Naive thymus-derived CD4-positive, alpha-beta T cell (primary cell): ENCODE results near the gene USP11. TPM values are rescaled to one million over a fixed set of nuclear protein-coding genes. Genes with fewer than 3 reads are reported as not detected.

Source experiments
- ATAC-seq: fragments of 150-1000 bp; cut with Tn5 transposase; 2 replicates; pipeline ENCODE4 v1.10.0; 2021; ENCODE audit warnings: mild to moderate bottlenecking, moderate library complexity
- CTCF ChIA-PET: fragments of 350-600 bp; sonication (Branson Sonifier 250); formaldehyde crosslinking; loops from one replicate; lab custom pipeline; 2021; ENCODE audit warnings: antibody characterized with exemption; lab: Charles Lee
- POLR2A ChIA-PET: fragments of 350-600 bp; sonication (Branson Sonifier 250); formaldehyde crosslinking; loops from one replicate; lab custom pipeline; 2021; ENCODE audit warnings: antibody characterized with exemption, inconsistent platforms; lab: Charles Lee
- DNase-seq, 9 donors: peaks; one replicate each; pipeline versions ENCODE4 v3.0.0 to v3.0.0-alpha.2; 2020 to 2022; ENCODE audit warnings: mixed read lengths in 1 of 9
- H3K27ac ChIP-seq: one replicate; pipeline ENCODE4 v1.7.0; 2013; ENCODE audit warnings: mild to moderate bottlenecking, low read depth, low read length, moderate library complexity
- H3K27me3 ChIP-seq, 2 donors: one replicate each; pipeline ENCODE4 v1.7.0; 2013; ENCODE audit warnings: low read length in 2 of 2, mild to moderate bottlenecking in 2 of 2, moderate library complexity in 2 of 2; ENCODE audit not compliant: control insufficient read depth in 2 of 2, insufficient read depth in 2 of 2
- H3K36me3 ChIP-seq, 3 experiments: 1 replicate in 2 of 3; 2 replicates in 1 of 3; pipeline ENCODE4 v1.7.0; 2013; ENCODE audit warnings: low read length in 3 of 3, mild to moderate bottlenecking in 3 of 3, moderate library complexity in 1 of 3; ENCODE audit not compliant: insufficient read depth in 3 of 3, control insufficient read depth in 2 of 3
- H3K4me1 ChIP-seq, 2 donors: one replicate each; pipeline ENCODE4 v1.7.0; 2013; ENCODE audit warnings: low read length in 2 of 2, mild to moderate bottlenecking in 2 of 2, moderate library complexity in 1 of 2; ENCODE audit not compliant: control insufficient read depth in 2 of 2, insufficient read depth in 2 of 2
- H3K4me3 ChIP-seq: 2 replicates; pipeline ENCODE4 v1.7.0; 2013; ENCODE audit warnings: mild to moderate bottlenecking, low read length
- H3K9me3 ChIP-seq, 3 experiments: 1 replicate in 2 of 3; 2 replicates in 1 of 3; pipeline ENCODE4 v1.7.0; 2013; ENCODE audit warnings: low read length in 3 of 3; ENCODE audit not compliant: control insufficient read depth in 2 of 3
- H3K27ac Mint-ChIP-seq, 9 donors: one replicate each; pipeline ENCODE4 v1.8.0; 2020 to 2022; ENCODE audit warnings: mixed read lengths in 9 of 9, mild to moderate bottlenecking in 8 of 9, moderate library complexity in 5 of 9, inconsistent platforms in 2 of 9
- H3K27me3 Mint-ChIP-seq, 5 donors: one replicate each; pipeline ENCODE4 v1.8.0; 2021 to 2022; ENCODE audit warnings: mixed read lengths in 5 of 5, mild to moderate bottlenecking in 1 of 5
- H3K36me3 Mint-ChIP-seq, 5 donors: one replicate each; pipeline ENCODE4 v1.8.0; 2020 to 2022; ENCODE audit warnings: mixed read lengths in 5 of 5, mild to moderate bottlenecking in 3 of 5, inconsistent platforms in 1 of 5
- H3K4me1 Mint-ChIP-seq, 7 donors: one replicate each; pipeline ENCODE4 v1.8.0; 2020 to 2022; ENCODE audit warnings: mixed read lengths in 7 of 7, mild to moderate bottlenecking in 3 of 7, inconsistent platforms in 1 of 7
- H3K4me3 Mint-ChIP-seq, 10 donors: one replicate each; pipeline ENCODE4 v1.8.0; 2020 to 2022; ENCODE audit warnings: mild to moderate bottlenecking in 10 of 10, mixed read lengths in 10 of 10, moderate library complexity in 6 of 10, inconsistent platforms in 2 of 10
- H3K9me3 Mint-ChIP-seq, 11 donors: one replicate each; pipeline ENCODE4 v1.8.0; 2020 to 2022; ENCODE audit warnings: mixed read lengths in 11 of 11, mild to moderate bottlenecking in 4 of 11, inconsistent platforms in 1 of 11, moderate library complexity in 1 of 11
- intact Hi-C, 2 donors: fragments of 100-400 bp; cut with micrococcal nuclease; formaldehyde crosslinking; loops; one replicate each; pipeline ENCODE4 v1.15.1; 2023
- polyA plus RNA-seq, 2 donors: library from polyadenylated mRNA; unstranded; fragments of 300-500 nt; fragmentation: Illumina TruSeq; gene quantifications; one replicate each; pipeline ENCODE4 v1.2.3, GENCODE V29; 2021
- total RNA-seq, 6 experiments: library from RNA in 5 of 6; stranded (reverse) in 5 of 6; gene quantifications; 1 replicate in 5 of 6; 2 replicates in 1 of 6; pipeline ENCODE4 v1.2.3 and lab custom pipeline; 2021 to 2026

The USP11 gene
- total and polyA plus RNA-seq, 7 experiments from 2014 or later: 21.3 to 101 (median 77.0) TPM

- Mint-ChIP-seq H3K27me3 (no peaks in the 10 kb centered on the region), H3K4me1 (peaks cover 0 to 4% (median 0%) of the 10 kb centered on the region in 7 donors), H3K9me3 (peaks cover 0 to 1% (median 0%) of the 10 kb centered on the region in 11 donors), H3K27ac (no peak overlapping the region), H3K4me3 (no peak overlapping the region), H3K36me3 (no peaks in the 10 kb centered on the region)
- Histone ChIP-seq H3K4me3 (no peak overlapping the region), H3K27ac (no peak overlapping the region), H3K9me3 (no peaks in the 10 kb centered on the region), H3K36me3 (no peaks in the 10 kb centered on the region), H3K4me1 (no peaks in the 10 kb centered on the region), H3K27me3 (no peaks in the 10 kb centered on the region)
- intact Hi-C loops: no loop called here
- ChIA-PET POLR2A (no interaction called here), CTCF (no interaction called here)
- DNase-seq (no peak), ATAC-seq (no peak)
Observed at GRCh38 chrX:47297874-47298273, 65.1 kb downstream of the USP11 start.

Other genes starting within 250 kb of the USP11 start
- not detected for gene RGN, start 154.6 kb upstream of the USP11 start, total RNA-seq
- gene RGN, start 154.6 kb upstream of the USP11 start, polyA plus RNA-seq: not detected
- gene NDUFB11, start 88.3 kb upstream of the USP11 start, total RNA-seq: 10 to 100 TPM; 51.3 to 92.5 (median 55.2) TPM
- 100 to 1,000 TPM; 152 to 162 TPM for gene NDUFB11, start 88.3 kb upstream of the USP11 start, polyA plus RNA-seq
- gene RBM10, start 87.8 kb upstream of the USP11 start, total RNA-seq: 10 to 100 TPM; 31.8 to 55.6 (median 47.6) TPM
- gene RBM10, start 87.8 kb upstream of the USP11 start, polyA plus RNA-seq: 10 to 100 TPM; 24.6 to 36.4 TPM
- 100 to 1,000 TPM in 4 of 5 experiments, 10 to 100 TPM in 1; 98.0 to 183 (median 118) TPM for gene UBA1, start 39.2 kb upstream of the USP11 start, total RNA-seq
- gene UBA1, start 39.2 kb upstream of the USP11 start, polyA plus RNA-seq: 100 to 1,000 TPM; 145 to 187 TPM
- 100 to 1,000 TPM in 2 of 5 experiments, 10 to 100 TPM in 3; 51.8 to 112 (median 62.4) TPM for gene CDK16, start 14.3 kb upstream of the USP11 start, total RNA-seq
- gene CDK16, start 14.3 kb upstream of the USP11 start, polyA plus RNA-seq: 10 to 100 TPM in 1 of 2 donors, 1 to 10 TPM in 1; 6.4 to 15.7 TPM
- gene ZNF157, start 137.6 kb downstream of the USP11 start, total RNA-seq: 1 to 10 TPM in 3 of 5 experiments, under 1 TPM in 2; 0.27 to 2.4 (median 1.6) TPM
- under 1 TPM; 0.21 to 0.92 TPM for gene ZNF157, start 137.6 kb downstream of the USP11 start, polyA plus RNA-seq